ENCODE measurements around the gene NEIL3.

Gene NEIL3

DNA sequence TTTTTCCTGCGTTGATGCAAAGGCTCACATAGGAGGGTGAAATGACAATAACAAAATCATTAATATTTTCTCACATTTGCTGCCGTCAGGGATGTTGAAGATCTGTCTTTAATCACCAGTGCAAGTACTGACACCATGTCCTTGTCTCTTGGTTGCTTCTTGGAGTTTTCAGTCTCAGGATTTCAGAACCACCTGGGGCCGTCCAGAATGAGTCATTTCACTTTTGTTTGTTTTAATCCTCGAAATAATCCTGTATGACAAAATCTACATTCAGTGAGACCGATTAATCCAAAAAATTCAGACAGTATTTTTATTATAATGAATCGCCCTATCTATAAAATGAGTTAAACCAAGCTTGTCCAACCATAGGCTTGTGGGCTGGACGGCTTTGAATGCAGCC lies 47.2 kb downstream of the NEIL3 start:
- intact Hi-C loops (cut with DNase I), result no loop called here
- DNase-seq, result no peak

DNA sequence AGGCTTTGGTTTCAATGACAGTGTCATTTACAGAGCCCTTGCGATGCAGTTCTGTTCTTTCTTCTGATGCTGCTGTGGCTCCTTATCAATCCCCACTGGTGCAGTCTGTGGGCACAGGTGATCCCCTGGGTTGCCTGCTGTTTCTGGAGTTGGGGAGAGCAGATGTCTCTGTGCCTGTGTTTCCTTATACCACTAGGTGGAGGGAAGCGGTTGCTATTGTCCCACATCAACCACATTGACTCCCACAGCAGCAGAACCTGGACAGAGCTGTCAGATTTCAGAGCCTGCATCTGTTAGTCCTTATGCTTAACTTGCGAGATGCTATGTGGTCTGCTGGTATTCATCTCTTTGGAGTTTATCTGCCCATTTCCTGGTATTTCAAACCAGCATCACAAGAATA lies 57.7 kb downstream of the NEIL3 start:
- intact Hi-C loops (cut with DNase I), result no loop called here

DNA sequence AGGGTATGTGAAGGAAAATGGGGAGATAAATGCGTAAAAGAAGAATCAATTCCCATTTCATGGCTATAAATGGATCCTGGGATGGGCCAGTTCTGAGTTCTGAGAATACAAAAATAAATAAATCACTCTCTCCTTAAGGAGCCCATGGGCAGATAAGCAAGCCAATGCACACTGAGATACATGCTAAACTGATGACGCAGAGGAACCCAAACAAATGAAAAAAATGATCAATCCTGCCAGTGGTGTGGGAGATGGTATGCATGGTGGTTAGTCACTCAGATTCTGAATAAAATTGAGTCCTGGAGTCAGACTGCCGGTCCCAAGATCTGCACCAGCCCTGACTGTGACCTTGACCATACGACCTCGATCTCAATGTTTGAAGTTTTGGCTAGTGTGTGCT lies 59.7 kb downstream of the NEIL3 start:
- intact Hi-C loops (cut with DNase I), result no loop called here
- no peak for DNase-seq

More for the DNA sequence above, 57.7 kb downstream of the NEIL3 start:
- DNase-seq, result no peak

DNA sequence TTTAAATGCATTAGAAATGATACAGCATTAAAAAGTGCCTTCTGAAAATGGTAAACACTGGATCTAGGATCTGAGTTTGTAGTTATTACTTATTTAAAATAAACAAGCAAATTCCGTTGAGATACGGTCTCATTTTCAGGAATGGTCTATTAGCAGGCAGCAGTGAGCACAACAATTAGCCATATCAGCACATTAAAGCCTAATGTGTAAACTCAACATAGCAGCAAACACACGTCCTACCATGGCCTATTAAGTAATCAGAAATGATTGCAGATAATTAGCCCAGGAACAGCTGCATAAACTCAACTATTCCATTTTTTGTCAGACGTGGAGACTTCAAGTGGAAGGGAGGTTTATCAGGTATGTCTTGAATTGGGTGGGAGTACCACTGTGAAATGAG lies 61.8 kb downstream of the NEIL3 start:
- intact Hi-C loops (cut with DNase I), result no loop called here
- DNase-seq, result no peak

DNA sequence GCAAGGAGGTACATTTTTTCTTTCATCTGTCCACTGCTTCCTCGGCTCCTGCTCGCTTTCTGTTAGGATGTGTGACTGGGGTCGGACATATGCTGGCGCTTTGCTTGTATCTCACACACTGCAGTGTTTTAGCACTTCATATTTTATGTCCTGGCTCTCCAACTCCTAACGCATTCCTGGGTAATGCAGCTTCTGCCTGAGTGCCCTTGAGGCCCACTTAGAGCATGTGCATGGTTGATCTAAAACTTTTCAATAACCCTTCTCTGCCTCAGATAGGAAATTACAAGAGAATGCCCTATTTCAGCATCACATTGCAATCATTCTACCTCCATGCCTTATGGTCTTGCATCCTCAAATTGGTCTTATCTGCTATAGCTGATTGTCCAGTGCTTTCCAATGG lies 65.3 kb downstream of the NEIL3 start:
- DNase-seq, result no peak
- intact Hi-C loops (cut with DNase I), result no loop called here

DNA sequence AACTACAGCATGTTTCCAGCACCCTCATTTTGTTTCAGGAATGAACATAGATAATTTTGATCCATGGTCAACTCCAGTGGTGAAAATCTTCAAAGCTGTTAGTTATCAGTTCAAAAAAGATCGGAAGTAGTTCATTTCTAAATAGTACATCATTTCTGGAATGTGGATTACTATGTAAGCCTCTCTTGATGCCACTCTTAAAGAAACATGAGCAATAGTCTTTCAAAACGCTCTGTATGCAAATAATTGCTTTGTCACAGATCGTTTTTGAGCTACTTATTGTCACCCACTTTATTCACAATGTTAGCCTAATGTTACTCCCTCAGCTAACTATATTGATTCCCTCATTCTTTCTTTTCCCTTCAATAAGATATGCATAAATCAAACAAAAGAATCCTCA lies 65.7 kb downstream of the NEIL3 start:
- DNase-seq, result no peak
- intact Hi-C loops (cut with DNase I), result no loop called here

DNA sequence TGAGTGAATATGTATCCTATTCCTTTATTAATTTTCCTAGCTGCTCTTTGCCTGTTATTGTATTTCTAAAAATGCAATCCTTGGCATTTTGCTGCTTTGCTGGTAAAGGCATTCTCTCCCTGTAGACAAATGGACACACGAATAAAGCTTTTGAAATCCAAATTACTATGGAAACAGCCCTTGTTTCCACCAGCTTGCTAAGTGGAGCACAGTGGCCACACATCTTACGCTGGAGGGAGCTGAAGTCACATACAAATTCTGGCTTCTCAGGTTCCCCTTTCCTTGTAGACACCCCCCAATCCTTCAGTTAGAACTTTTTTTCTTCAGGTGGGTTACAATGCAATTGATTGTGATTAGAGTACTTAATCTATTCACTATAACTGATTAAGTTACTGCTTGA lies 66.3 kb downstream of the NEIL3 start:
- intact Hi-C loops (cut with DNase I), result no loop called here

DNA sequence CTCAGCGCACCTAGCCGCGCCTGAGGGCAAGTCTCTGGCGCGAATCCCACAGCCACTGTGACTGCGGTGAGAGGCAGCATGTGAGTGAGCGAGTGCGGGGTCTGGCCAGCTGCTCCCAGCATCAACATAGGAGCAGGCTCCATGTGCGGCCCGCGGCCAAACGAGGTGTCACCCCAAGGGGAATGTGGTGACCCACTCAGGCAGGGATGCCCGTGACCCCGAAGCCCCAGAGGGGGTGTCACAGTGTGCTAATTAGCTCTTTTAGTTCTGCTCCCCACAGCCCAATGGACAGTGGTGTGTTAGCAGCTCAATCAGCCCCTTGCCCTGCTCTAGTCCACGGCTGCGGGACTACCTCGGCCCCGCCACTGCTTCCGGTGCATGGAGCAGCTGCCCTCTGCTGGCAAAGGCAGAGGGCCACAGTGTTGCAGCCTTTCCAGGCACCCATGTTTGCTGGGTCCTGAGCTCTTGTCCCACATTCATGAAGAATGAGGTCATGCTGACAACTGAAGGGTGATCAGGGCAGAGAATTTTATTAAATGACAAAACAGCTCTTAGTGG lies 71.1 kb downstream of the NEIL3 start:
- peak in 1 of 10 donors; percentile 80 for DNase-seq
- intact Hi-C loops (cut with DNase I), result no loop called here

More for the DNA sequence above, 66.3 kb downstream of the NEIL3 start:
- DNase-seq, result no peak

DNA sequence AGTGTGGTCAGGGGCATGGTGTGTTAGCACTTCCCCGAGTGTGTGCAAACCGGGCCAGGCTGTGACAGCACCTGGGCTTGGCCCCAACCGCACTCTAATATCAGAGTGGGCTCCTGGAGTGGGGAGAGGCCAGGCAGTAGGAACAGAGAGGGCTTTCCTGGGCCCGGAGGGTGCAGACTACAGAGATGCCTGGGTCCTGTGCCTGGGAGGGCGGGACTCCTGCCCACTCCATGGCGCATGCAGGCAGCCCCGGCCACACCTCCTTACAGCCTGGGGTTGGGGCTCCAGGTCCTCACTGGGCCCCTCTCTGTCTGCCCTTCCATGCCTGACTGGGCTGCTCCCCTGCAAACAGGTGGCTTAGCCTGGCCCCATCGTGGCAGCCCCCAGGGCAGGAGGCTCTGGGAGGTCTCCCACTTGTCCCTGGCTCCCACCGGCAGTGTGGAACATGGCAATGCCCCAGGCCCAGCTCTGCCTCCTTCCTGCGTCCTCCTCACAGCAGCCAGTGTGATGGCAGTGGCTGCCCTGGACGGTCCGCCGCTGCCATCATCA lies 72.2 kb downstream of the NEIL3 start:
- intact Hi-C loops (cut with DNase I), result no loop called here

DNA sequence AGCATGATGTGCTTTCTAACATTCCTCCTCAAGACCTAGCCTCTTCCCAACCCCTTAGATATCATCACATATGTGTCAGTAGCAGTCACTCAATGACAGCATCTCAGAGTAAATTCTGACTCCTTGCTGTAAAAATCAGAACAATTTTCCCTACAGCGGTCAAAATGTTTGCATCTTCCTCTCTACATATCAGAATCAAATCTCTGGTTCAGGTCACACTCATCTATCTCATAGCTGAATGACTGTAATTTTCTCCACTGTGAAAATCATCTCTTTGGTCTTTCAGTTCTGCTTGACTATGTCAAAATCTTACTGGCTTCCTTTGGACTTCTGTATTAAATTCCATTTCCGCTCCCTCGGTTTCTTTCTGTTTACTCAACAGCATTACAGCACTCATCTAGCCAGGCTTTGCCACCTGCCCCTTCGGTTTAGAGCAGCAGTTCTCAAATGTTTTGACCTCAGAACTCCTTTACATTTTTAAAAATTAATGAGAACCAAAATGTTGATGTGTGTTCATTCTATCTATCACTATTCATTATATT lies 75.3 kb downstream of the NEIL3 start:
- DNase-seq, result no peak
- intact Hi-C loops (cut with DNase I), result no loop called here

More for the DNA sequence above, 72.2 kb downstream of the NEIL3 start:
- DNase-seq, result peak in 1 of 10 donors; percentile 74

DNA sequence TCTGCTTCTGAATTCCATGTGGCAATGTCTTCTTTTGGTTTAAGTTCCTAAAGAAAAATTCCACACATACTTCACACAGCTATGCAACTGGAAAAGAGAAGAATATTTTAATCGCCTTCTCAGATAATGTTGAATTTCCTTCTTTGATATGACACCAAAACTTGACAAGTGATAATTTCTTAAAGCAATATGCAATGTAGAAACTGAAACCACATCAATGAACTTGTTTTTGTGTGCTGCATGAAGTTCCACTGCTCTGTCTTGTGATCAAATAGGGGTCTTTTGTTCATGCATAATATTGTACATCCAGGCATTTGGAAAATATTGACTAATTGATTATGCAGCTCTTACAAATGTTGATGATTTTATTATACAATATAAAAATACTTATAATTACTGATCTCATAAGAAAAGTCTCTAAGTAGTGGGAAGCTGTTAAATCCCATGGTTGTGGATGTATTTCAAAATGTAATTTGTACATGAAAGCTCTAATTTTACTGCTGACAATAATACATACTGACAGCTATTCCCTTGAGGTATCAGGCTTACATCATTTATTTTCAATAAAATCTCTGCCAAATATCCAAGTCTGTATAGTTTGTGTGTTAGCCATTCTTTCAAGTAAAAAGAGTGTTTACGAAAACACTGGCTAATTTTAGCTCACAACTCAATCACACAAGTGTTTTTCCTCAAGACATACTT lies 76.1 kb downstream of the NEIL3 start:
- intact Hi-C loops (cut with DNase I), result no loop called here
- DNase-seq, result no peak

DNA sequence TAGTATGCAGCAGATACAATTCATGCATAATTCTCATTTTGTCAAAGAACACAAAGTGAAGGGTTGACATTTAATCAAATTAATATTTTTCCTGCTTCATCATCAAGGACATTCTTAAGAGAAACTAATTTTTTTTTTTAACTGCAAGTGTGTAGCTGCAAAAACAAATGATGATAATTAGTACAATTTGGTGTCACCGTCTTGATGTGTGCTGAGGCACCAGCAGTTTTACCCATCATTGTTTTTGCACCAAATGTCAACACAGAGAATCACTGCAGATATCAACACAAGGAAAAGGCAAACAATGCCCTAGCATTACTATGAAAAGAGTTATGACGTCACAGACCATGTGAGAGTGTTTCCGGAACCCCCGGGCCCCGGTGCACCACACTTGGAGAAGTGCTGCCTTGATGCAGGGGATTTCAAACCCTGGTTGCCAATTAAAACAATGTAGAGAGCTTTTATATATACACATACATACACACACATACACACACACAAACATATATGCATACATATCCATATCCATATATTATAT lies 76.7 kb downstream of the NEIL3 start:
- intact Hi-C loops (cut with DNase I), result no loop called here
- no peak for DNase-seq

DNA sequence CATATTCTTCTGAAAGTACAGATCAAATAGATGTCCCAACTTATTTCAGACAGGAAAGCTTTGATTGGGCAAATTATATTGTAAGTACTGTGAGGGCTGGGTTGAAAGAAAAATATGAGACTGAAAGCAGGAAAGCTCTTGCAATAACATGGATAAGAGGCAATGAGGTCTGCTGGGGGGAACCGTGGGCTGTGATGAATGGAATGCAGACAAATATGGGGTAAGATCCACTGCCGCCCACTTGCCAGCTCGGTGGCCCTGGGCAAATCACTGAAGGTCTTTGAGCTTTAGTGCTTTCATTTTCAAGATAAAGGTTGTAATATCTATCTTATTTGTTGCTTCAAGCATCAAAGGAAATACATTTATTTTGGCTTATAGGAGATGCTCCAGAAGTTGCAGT lies 81.6 kb downstream of the NEIL3 start:
- intact Hi-C loops (cut with DNase I), result no loop called here
- DNase-seq, result no peak

DNA sequence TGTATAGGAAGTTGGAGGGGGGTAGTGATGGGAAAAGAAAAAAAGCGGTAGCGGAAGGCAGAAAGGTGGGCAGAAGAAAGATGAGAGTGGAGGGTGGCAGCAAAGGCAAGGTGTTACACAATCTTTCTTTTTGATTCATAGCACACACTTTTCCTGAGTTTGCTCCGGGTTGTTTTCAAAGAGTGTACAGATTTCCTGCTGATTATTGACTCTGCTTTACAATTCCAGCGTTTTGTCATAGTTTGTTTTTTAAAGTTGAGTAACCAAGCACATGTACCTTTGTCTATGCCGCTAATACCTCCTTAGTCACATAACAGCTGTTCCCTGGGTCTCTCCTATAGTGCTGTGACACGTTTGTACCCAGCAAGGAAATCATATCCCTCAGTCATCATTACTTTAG lies 82.3 kb downstream of the NEIL3 start:
- no peak for DNase-seq
- intact Hi-C loops (cut with DNase I), result no loop called here

DNA sequence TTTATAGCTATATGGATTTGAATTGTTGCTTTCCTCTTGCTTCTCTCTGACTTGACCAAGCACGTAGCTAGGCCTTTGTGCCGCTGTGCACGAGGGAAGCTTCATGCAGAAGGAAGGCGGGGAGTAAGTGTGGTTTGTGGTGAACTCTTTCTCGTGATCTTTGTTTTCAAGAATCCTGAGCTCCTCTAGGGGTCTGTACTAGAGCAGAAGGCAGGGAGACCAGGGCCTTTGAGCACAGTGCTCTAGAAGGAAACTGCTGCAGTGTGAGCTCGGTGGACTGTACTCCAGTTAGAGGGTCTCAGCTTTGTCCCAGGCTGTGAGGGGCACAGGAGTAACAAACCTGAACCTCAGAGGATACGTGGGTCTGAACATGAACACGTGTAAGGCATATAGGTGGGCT lies 83.6 kb downstream of the NEIL3 start:
- DNase-seq, result no peak
- intact Hi-C loops (cut with DNase I), result no loop called here

DNA sequence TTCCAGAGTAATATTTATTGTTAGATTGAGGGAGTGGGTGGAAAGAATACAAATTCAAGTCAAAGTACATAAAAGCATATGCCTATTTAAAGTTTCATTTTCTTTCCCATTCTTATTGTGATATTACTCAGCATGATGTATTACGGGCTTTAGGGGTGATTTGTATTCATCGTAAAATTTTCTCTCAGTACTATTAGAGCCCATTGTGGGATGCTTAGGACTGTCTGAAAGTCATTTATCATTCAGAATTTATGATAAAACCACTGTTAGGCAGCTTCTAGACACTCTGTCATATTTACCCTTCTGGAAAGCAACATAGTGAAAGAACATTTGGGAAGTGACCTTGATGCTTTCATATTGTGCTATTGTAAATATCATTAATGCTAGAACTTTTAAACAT lies 86.7 kb downstream of the NEIL3 start:
- DNase-seq, result no peak
- intact Hi-C loops (cut with DNase I), result no loop called here

DNA sequence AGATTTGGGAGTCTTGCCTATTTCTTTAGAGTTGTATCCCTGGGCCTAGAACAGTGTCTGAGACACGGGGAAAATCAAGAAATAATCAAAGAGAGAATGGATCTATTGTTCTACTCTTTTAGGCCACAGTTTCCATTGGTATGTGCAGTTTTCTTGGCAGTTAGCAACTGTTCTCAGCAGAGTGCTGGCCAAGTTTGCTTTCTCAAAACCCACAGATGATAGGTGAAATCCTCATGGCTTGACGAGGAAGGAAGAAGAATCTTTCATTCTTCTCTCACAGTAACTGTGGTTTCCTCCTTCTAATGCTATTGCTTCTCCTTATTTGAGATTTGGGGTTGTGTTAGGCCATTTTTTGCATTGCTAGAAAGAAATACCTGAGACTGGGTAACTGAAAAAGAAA lies 90.4 kb downstream of the NEIL3 start:
- intact Hi-C loops (cut with DNase I), result no loop called here
- no peak for DNase-seq

DNA sequence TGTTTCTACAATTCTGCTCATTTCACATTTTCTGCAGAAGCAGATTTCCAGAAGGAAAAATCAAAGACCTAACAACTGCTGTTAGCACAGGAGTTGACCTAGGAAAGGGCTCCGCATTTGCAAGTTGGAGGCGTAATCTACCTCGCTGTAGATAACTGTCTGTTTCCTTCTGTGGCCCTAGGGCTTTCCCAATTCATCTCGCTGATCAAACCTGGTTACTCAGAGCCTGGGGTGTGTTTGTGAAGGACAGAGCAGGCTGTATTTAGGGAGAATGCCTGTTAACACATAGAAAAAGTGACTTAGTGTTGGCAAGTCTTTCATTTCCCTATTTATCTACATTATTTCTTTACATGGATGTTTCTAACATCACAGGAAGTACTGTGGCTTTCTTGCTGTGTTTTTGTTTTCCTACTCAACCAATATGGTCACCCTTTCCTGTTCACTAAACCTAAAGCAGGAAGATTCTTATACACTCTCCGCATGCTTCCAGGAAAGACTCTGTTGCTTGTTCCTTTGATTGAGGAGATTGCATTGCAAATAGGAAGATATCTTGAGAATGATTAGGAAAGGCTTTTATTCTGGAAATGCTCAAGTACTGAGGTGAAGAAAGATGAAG lies 92.1 kb downstream of the NEIL3 start:
- intact Hi-C loops (cut with DNase I), result no loop called here
- no peak for DNase-seq

DNA sequence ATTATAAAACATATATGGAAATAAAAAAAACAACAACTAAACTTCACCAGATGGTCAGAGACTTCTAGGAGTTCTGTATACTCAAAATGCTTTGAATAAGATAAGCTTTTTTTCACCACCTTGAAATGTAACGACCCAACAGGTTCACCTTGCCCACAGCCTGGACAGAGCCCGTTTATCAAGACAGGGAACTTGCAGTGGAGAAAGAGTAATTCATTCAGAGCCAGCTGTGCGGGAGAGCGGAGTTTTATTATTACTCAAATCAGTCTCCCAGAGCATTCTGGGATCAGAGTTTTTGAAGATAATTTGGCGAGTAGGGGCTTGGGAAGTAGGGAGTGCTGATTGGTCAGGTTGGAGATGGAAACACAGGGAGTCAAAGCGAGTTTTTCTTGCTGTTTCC lies 94.1 kb downstream of the NEIL3 start:
- intact Hi-C loops (cut with DNase I), result no loop called here
- no peak for DNase-seq

DNA sequence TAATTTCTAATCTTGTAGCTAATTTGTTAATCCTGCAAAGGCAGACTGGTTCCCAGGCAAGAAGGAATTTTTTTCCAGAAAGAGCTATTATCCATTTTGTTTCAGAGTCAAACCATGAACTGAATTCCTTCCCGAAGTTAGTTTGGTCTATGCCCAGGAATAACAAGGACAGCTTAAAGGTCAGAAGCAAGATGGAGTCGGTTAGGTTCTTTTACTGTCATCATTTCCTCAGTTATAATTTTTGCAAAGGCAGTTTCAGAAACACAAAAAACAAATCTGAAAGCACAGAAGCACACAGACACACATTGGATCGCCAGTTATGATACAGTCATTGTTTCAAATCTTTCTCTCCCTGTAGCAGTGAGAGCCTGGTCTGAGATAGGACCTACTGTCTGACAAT lies 94.7 kb downstream of the NEIL3 start:
- intact Hi-C loops (cut with DNase I), result no loop called here

DNA sequence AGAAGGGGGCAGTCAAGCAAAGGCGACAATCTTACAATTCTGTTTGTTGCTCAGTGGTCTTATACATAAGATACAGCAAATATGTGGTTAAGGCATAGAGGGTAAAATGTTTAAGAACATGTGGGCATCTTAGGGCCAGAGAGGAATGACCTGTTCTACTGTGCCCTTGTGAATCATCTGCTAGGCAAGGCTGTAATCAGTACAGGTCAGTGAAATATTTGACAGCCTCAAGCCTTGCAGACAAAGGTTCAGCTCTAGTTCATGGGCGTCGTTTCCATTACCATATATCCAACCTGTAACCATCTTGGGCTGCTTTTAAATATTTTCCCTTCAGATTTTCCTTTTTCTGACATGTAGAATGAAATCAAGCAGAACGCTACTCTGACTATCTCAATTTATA lies 95.3 kb downstream of the NEIL3 start:
- intact Hi-C loops (cut with DNase I), result no loop called here
- DNase-seq, result no peak

More for the DNA sequence above, 94.7 kb downstream of the NEIL3 start:
- no peak for DNase-seq
